ENCODE measurements around the gene ZNF277.

DNA sequence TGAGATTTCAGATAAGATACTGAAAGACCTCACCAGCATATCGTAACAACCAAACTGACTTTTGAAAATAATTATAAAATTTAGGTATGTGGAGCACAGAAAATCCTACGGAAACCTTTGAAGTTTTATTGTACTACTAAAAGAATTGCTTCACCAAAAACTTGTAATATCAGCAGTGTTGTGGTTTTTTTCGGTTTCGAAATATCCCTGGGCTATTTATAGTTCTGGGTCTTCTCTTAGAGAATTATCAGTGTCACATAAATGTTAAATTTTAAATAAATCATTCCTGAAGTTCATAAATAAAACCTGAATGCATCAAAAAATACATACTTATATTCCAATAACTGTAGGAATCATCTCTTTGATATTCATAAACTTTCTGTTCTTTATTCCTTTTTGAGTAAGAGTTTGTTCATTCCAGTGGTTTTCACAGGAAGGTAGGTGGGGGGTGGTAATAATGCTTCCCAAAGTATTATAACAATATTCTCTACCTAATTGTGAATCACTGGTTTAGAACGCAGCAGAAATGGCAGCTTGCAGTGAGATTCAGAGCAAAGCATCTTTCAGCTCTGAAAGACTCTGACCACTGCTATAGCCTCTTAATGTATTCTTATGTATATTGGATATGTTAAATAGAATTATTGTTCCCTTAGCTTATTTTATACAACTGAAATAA, 60.2 kb downstream of the ZNF277 start:
- TF ChIP-seq, protein P1, sequence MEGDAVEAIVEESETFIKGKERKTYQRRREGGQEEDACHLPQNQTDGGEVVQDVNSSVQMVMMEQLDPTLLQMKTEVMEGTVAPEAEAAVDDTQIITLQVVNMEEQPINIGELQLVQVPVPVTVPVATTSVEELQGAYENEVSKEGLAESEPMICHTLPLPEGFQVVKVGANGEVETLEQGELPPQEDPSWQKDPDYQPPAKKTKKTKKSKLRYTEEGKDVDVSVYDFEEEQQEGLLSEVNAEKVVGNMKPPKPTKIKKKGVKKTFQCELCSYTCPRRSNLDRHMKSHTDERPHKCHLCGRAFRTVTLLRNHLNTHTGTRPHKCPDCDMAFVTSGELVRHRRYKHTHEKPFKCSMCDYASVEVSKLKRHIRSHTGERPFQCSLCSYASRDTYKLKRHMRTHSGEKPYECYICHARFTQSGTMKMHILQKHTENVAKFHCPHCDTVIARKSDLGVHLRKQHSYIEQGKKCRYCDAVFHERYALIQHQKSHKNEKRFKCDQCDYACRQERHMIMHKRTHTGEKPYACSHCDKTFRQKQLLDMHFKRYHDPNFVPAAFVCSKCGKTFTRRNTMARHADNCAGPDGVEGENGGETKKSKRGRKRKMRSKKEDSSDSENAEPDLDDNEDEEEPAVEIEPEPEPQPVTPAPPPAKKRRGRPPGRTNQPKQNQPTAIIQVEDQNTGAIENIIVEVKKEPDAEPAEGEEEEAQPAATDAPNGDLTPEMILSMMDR (IDR thresholded peaks at IDR 0.05), result no peak
- no peak for TF ChIP-seq POLR2A (IDR thresholded peaks at IDR 0.05)
